HG02759 (cell line): ENCODE results near the gene CTH.
"Not testable (repeated sequence)": the region's sequence is repeated elsewhere in the genome, so short reads cannot be mapped to it uniquely, and the experiment has no call there.

ENCODE experiments used
- ATAC-seq: cut with Tn5 transposase; IDR thresholded peaks from one replicate; pipeline ENCODE4 v1.9.1; 2021; ENCODE audit warnings: mild to moderate bottlenecking, moderate library complexity; ENCODE audit not compliant: unreplicated experiment

Gene CTH

GRCh38 chr1:70449049-70449448 is 38.0 kb downstream of the CTH start:
- no peak for ATAC-seq

- peak; percentile 75 for ATAC-seq
Measured at GRCh38 chr1:70452164-70452939, 41.3 kb downstream of the CTH start.

GRCh38 chr1:70455291-70455690 is 44.2 kb downstream of the CTH start:
- no peak for ATAC-seq

- ATAC-seq: no peak
Measured at GRCh38 chr1:70458131-70458530, 47.1 kb downstream of the CTH start.

- ATAC-seq: no peak
Measured at GRCh38 chr1:70459496-70460225, 48.6 kb downstream of the CTH start.

GRCh38 chr1:70460740-70461713 is 50.0 kb downstream of the CTH start:
- ATAC-seq: not testable (repeated sequence)

GRCh38 chr1:70462611-70463010 is 51.5 kb downstream of the CTH start:
- ATAC-seq: no peak

GRCh38 chr1:70465911-70466310 is 54.8 kb downstream of the CTH start:
- ATAC-seq: no peak

- ATAC-seq: no peak
Measured at GRCh38 chr1:70467531-70467930, 56.5 kb downstream of the CTH start.

- no peak for ATAC-seq
Measured at GRCh38 chr1:70468180-70468579, 57.1 kb downstream of the CTH start.

- ATAC-seq: not testable (repeated sequence)
Measured at GRCh38 chr1:70469184-70469583, 58.1 kb downstream of the CTH start.

GRCh38 chr1:70475023-70475422 is 64.0 kb downstream of the CTH start:
- no peak for ATAC-seq

GRCh38 chr1:70477090-70477489 is 66.0 kb downstream of the CTH start:
- no peak for ATAC-seq

GRCh38 chr1:70477905-70478304 is 66.8 kb downstream of the CTH start:
- ATAC-seq: not testable (repeated sequence)

GRCh38 chr1:70483342-70483741 is 72.3 kb downstream of the CTH start:
- no peak for ATAC-seq

GRCh38 chr1:70485624-70486023 is 74.6 kb downstream of the CTH start:
- no peak for ATAC-seq

- ATAC-seq: no peak
Measured at GRCh38 chr1:70486676-70487458, 75.8 kb downstream of the CTH start.

- no peak for ATAC-seq
Measured at GRCh38 chr1:70487459-70487815, 76.4 kb downstream of the CTH start.

GRCh38 chr1:70487910-70488665 is 77.0 kb downstream of the CTH start:
- ATAC-seq: peak; percentile 66
